Activated CD4-positive, alpha-beta T cell treated with anti-CD3 and anti-CD28 coated beads for 36 hours (primary cell): ENCODE data around the gene SAV1. TPM values are rescaled to one million over a fixed set of nuclear protein-coding genes. Genes with fewer than 3 reads are reported as not detected.
"Not testable (repeated sequence)": the region's sequence is repeated elsewhere in the genome, so short reads cannot be mapped to it uniquely, and the experiment has no call there.

ENCODE experiments used
- ATAC-seq: fragments of 200-7000 bp; cut with Tn5 transposase; one replicate; pipeline ENCODE4 v1.10.0; 2021; ENCODE audit warnings: mild to moderate bottlenecking, moderate library complexity
- CTCF ChIA-PET: fragments of 350-600 bp; sonication (Branson Sonifier 250); formaldehyde crosslinking; loops from one replicate; lab custom pipeline; 2021; ENCODE audit warnings: antibody characterized with exemption; lab: Charles Lee
- POLR2A ChIA-PET: fragments of 350-600 bp; sonication (Branson Sonifier 250); formaldehyde crosslinking; loops from one replicate; lab custom pipeline; 2021; ENCODE audit warnings: antibody characterized with exemption, inconsistent platforms; lab: Charles Lee
- DNase-seq: peaks from one replicate; pipeline ENCODE4 v3.0.0-alpha.2; 2020
- H3K27ac Mint-ChIP-seq: one replicate; pipeline ENCODE4 v1.8.0; 2021; ENCODE audit warnings: mixed read lengths
- H3K27me3 Mint-ChIP-seq: one replicate; pipeline ENCODE4 v1.8.0; 2021; ENCODE audit warnings: mixed read lengths
- H3K36me3 Mint-ChIP-seq: one replicate; pipeline ENCODE4 v1.8.0; 2021; ENCODE audit warnings: low read depth, mixed read lengths
- H3K4me1 Mint-ChIP-seq: one replicate; pipeline ENCODE4 v1.8.0; 2021; ENCODE audit warnings: mixed read lengths
- H3K4me3 Mint-ChIP-seq: one replicate; pipeline ENCODE4 v1.8.0; 2021; ENCODE audit warnings: mild to moderate bottlenecking, moderate library complexity, mixed read lengths
- H3K9me3 Mint-ChIP-seq: one replicate; pipeline ENCODE4 v1.8.0; 2021; ENCODE audit warnings: low read depth, mixed read lengths
- intact Hi-C, 2 experiments: fragments of 100-400 bp; cut with DNase I in 1 of 2; cut with micrococcal nuclease in 1 of 2; formaldehyde crosslinking; loops; one replicate each; pipeline versions ENCODE4 v1.14.2 to v1.15.1; 2022 to 2024; cut with DNase I, micrococcal nuclease
- total RNA-seq, 2 experiments: library from RNA; stranded (reverse); gene quantifications; one replicate each; pipeline ENCODE4 v1.2.3, GENCODE V29; 2021

The SAV1 gene
- total RNA-seq, 2 experiments from 2014 or later, result 13.6 TPM

DNA sequence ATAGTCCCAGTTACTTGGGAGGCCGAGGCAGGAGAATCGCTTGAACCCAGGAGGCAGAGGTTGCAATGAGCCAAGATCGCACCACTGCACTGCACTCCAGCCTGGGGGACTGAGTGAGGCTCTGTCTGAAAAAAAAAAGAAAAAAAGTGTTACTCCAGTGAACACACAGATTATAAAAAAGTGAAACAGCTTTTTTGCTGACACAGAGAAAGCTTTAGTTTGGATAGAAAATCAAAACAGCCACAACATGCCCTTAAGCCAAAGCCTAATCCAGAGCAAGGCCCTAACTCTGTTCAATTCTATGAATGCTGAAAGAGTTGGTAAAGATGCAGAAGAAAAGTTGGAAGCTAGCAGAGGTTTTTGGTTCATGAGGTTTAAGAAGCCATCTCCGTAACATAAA lies 43.2 kb downstream of the SAV1 start:
- H3K9me3 Mint-ChIP-seq, DNase-seq, H3K4me3 Mint-ChIP-seq, H3K27me3 Mint-ChIP-seq, intact Hi-C loops, H3K4me1 Mint-ChIP-seq, H3K36me3 Mint-ChIP-seq, H3K27ac Mint-ChIP-seq, ATAC-seq: not testable (repeated sequence)
- CTCF ChIA-PET, result interaction anchor here (0.6 kb wide), 1 partner anchor 437 kb away, joined by 5 read pairs; no protein-coding TSS in a partner anchor
- POLR2A ChIA-PET, result interaction anchor here (0.7 kb wide), 1 partner anchor 991 kb away, joined by 10 read pairs; no protein-coding TSS in a partner anchor

- CTCF ChIA-PET, result no interaction called here
- ATAC-seq, result no peak
- Mint-ChIP-seq H3K4me3 (no peak overlapping the region), H3K4me1 (no peaks in the 10 kb centered on the region), H3K27me3 (no peaks in the 10 kb centered on the region), H3K36me3 (no peaks in the 10 kb centered on the region), H3K27ac (no peak overlapping the region), H3K9me3 (no peaks in the 10 kb centered on the region)
- POLR2A ChIA-PET, result no interaction called here
- no peak for DNase-seq
- intact Hi-C loops, result no loop called here
Measured at GRCh38 chr14:50624447-50624846, 43.7 kb downstream of the SAV1 start.

GRCh38 chr14:50622978-50623377 lies 45.1 kb downstream of the SAV1 start:
- Mint-ChIP-seq H3K27ac (no peak overlapping the region), H3K9me3 (no peaks in the 10 kb centered on the region), H3K4me3 (no peak overlapping the region), H3K4me1 (no peaks in the 10 kb centered on the region), H3K27me3 (no peaks in the 10 kb centered on the region), H3K36me3 (no peaks in the 10 kb centered on the region)
- intact Hi-C loops, result no loop called here
- DNase-seq (no peak), ATAC-seq (no peak)
- ChIA-PET POLR2A (interaction anchor here (0.6 kb wide), 1 partner anchor 30 kb away, joined by 3 read pairs; no protein-coding TSS in a partner anchor), CTCF (no interaction called here)

DNA sequence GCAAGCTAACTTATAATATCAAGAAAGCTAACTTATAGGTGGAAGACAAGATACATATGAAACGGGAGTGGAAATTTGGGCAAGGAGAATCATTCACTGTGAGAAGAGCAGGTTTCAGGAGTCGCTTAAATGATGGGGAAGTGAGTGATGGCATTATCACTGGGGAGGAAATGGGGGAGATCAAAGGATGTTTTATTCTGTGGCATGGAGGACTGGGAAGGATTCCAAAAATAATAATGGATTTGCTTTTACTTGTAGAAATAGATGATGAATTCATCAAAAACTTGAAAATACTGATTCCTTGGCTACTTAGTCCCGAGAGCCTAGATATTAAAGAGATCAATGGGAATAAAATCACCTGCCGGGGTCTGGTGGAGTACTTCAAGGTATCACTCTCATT lies 47.8 kb downstream of the SAV1 start:
- ChIA-PET CTCF (interaction anchor here (0.7 to 2.7 kb wide), 8 partner anchors 12 to 240 kb away, joined by 3 to 23 read pairs (median 4); no protein-coding TSS in a partner anchor), POLR2A (no interaction called here)
- H3K27me3 Mint-ChIP-seq, result no peaks in the 10 kb centered on the region
- H3K9me3 Mint-ChIP-seq, result no peaks in the 10 kb centered on the region
- H3K27ac Mint-ChIP-seq, result no peak overlapping the region
- DNase-seq (no peak), ATAC-seq (no peak)
- H3K4me3 Mint-ChIP-seq, result no peak overlapping the region
- H3K4me1 Mint-ChIP-seq, result no peaks in the 10 kb centered on the region
- H3K36me3 Mint-ChIP-seq, result no peaks in the 10 kb centered on the region
- intact Hi-C loops, result no loop called here

DNA sequence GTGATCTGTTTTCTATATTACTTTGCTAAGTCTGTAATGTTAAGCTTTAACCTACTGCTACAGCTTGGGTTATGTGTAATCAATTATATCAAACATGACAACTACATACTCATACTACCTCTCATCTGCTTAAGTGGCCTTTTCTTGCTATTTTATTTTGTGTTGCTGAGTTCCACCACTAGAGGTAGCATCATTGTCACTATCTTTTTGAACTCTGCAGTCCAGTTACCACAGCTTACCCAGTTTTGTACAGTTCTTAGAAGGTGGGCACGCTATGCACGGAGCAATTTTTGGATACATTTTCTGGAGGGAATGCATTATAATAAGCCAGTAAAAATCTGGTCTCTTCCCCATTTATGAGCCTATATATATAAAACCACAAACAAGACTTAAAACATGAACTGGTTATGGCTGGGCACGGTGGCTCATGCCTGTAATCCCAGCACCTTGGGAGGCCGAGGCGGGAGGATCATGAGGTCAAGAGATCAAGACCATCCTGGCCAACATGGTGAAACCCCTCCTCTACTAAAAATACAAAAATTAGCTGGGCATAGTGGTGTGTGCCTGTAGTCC lies 48.5 kb downstream of the SAV1 start:
- DNase-seq (no peak), ATAC-seq (peak; percentile 66)
- Mint-ChIP-seq H3K36me3 (no peaks in the 10 kb centered on the region), H3K27ac (no peak overlapping the region), H3K9me3 (no peaks in the 10 kb centered on the region), H3K27me3 (no peaks in the 10 kb centered on the region), H3K4me3 (no peak overlapping the region), H3K4me1 (no peaks in the 10 kb centered on the region)
- ChIA-PET CTCF (interaction anchor here (0.5 to 2.7 kb wide), 11 partner anchors 12 to 736 kb away, joined by 3 to 23 read pairs (median 4); partner anchors contain the start of gene SAV1), POLR2A (no interaction called here)
- intact Hi-C loops, result loop anchor here (1.0 to 5.0 kb wide), 3 partner anchors 159 to 243 kb away; no protein-coding TSS in a partner anchor

DNA sequence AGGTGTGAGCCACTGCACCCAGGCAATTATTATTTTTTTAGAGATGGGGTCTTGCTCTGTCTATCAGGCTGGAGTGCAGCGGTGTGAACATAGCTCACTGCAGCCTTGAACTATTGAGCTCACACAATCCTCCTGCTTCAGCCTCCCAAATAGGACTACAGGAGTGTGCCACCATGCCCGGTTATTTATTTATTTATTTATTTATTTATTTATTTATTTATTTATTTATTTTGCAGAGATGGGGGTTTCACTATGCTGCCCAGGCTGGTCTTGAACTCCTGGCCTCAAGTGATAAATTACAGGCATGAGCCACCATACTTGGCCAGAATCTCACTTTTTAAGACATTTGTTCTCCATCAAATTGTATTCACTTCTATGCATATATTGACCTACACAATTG lies 51.8 kb downstream of the SAV1 start:
- ChIA-PET CTCF (interaction anchor here (0.5 to 2.4 kb wide), 6 partner anchors 10 to 736 kb away, joined by 3 to 9 read pairs (median 3); no protein-coding TSS in a partner anchor), POLR2A (no interaction called here)
- ATAC-seq, result no peak
- H3K9me3 Mint-ChIP-seq, result no peaks in the 10 kb centered on the region
- no peak for DNase-seq
- intact Hi-C loops, result loop anchor here in 1 of 2 experiments (5.0 kb wide), 1 partner anchor 246 kb away; no protein-coding TSS in a partner anchor
- no peaks in the 10 kb centered on the region for H3K36me3 Mint-ChIP-seq
- H3K4me1 Mint-ChIP-seq, result no peaks in the 10 kb centered on the region
- H3K27ac Mint-ChIP-seq, result no peak overlapping the region
- H3K27me3 Mint-ChIP-seq, result no peaks in the 10 kb centered on the region
- no peak overlapping the region for H3K4me3 Mint-ChIP-seq

DNA sequence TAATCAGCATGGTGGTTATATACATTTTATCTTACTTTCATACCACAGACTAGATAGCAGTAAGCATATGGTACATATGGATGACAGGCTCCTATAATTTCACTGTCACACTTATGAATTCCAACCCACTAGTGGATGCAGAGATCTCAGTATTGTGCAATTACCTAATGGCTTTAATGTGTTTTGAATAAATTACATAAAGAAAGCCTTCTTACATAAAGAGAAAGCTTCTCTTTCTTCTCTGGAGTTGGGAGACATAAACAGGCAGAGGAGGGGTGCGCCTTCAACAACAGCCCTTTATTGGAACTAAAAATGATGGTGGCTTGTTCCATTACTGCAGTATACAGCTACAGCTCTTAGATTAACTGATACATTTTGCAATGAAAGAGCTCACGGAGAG lies 52.6 kb downstream of the SAV1 start:
- DNase-seq, result no peak
- H3K27ac Mint-ChIP-seq, result no peak overlapping the region
- H3K4me3 Mint-ChIP-seq, result no peak overlapping the region
- no peaks in the 10 kb centered on the region for H3K4me1 Mint-ChIP-seq
- POLR2A ChIA-PET, result no interaction called here
- H3K9me3 Mint-ChIP-seq, result no peaks in the 10 kb centered on the region
- no peaks in the 10 kb centered on the region for H3K36me3 Mint-ChIP-seq
- CTCF ChIA-PET, result interaction anchor here (0.6 to 2.4 kb wide), 3 partner anchors 10 to 71 kb away, joined by 3 to 9 read pairs (median 3); no protein-coding TSS in a partner anchor
- intact Hi-C loops, result loop anchor here in 1 of 2 experiments (5.0 kb wide), 1 partner anchor 247 kb away; no protein-coding TSS in a partner anchor
- ATAC-seq, result no peak
- no peaks in the 10 kb centered on the region for H3K27me3 Mint-ChIP-seq

DNA sequence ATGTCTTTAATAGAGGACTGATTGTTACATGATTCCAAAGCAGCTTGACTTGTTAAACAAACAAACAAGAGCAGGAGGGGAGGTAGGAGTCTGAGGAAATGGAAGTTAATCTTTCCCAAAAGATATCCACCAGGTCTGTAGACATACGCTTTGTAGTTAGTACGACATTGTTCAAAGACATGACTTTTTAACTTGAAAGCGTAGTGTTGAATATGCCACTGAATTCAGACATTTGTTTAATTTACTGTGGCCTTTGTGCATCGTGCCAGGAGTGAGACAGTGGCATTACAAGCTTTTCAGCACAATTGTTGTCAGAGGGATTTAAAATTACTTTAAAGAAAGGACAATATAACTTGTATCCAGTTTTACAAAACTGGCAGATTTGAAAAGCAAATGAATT lies 53.0 kb downstream of the SAV1 start:
- no peaks in the 10 kb centered on the region for H3K4me1 Mint-ChIP-seq
- intact Hi-C loops, result loop anchor here in 1 of 2 experiments (5.0 kb wide), 1 partner anchor 247 kb away; no protein-coding TSS in a partner anchor
- no peaks in the 10 kb centered on the region for H3K27me3 Mint-ChIP-seq
- H3K36me3 Mint-ChIP-seq, result no peaks in the 10 kb centered on the region
- ChIA-PET POLR2A (no interaction called here), CTCF (no interaction called here)
- ATAC-seq (no peak), DNase-seq (no peak)
- no peak overlapping the region for H3K4me3 Mint-ChIP-seq
- H3K27ac Mint-ChIP-seq, result no peak overlapping the region
- H3K9me3 Mint-ChIP-seq, result no peaks in the 10 kb centered on the region

DNA sequence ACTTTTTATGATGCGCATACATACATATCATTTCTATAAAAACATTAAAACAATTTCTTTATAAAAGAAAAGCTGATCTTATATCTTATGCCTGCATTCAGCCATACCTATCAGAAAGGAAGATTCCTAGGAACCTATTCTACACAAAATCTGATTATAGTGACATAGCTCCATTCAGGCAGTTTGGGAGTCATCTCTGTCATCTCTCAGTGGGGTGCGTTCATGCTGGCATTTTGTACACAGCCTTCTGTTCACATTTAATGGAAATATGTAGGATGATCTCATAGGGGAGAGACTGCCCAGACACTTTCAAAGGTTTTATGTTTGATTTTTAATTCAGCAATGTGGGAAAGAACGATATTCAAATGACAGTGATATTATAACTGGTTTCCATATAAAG lies 55.3 kb downstream of the SAV1 start:
- no peak for ATAC-seq
- no peak overlapping the region for H3K27ac Mint-ChIP-seq
- CTCF ChIA-PET, result interaction anchor here (1.2 kb wide), 1 partner anchor 164 kb away, joined by 4 read pairs; no protein-coding TSS in a partner anchor
- intact Hi-C loops, result loop anchor here in 1 of 2 experiments (1.0 kb wide), 1 partner anchor 41 kb away; no protein-coding TSS in a partner anchor
- H3K4me3 Mint-ChIP-seq, result no peak overlapping the region
- H3K9me3 Mint-ChIP-seq, result no peaks in the 10 kb centered on the region
- no peaks in the 10 kb centered on the region for H3K4me1 Mint-ChIP-seq
- DNase-seq, result no peak
- H3K27me3 Mint-ChIP-seq, result no peaks in the 10 kb centered on the region
- no peaks in the 10 kb centered on the region for H3K36me3 Mint-ChIP-seq
- POLR2A ChIA-PET, result no interaction called here

DNA sequence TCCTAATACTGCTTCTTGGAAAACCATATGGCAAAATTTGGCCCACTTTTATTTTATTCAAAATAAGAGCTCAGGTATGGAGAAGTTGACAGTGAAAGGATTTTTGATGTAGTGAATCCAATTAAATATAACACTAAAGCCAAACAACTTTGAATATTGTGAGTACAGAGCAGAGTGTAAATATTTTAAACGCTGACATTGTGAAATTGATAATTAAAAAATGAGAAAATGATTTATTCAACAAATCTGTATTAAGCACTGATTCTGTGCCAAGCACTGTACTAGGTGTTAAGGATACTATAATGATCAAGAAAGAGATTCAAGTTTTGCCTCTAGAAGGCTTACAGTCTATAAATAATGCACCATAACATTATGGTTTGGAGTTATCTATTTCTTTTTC lies 57.6 kb downstream of the SAV1 start:
- H3K27me3 Mint-ChIP-seq, result no peaks in the 10 kb centered on the region
- ChIA-PET CTCF (no interaction called here), POLR2A (no interaction called here)
- peaks cover 4% of the 10 kb centered on the region for H3K4me1 Mint-ChIP-seq
- no peaks in the 10 kb centered on the region for H3K9me3 Mint-ChIP-seq
- no peak for DNase-seq
- no peak overlapping the region for H3K27ac Mint-ChIP-seq
- H3K36me3 Mint-ChIP-seq, result no peaks in the 10 kb centered on the region
- no peak overlapping the region for H3K4me3 Mint-ChIP-seq
- intact Hi-C loops, result no loop called here
- no peak for ATAC-seq

DNA sequence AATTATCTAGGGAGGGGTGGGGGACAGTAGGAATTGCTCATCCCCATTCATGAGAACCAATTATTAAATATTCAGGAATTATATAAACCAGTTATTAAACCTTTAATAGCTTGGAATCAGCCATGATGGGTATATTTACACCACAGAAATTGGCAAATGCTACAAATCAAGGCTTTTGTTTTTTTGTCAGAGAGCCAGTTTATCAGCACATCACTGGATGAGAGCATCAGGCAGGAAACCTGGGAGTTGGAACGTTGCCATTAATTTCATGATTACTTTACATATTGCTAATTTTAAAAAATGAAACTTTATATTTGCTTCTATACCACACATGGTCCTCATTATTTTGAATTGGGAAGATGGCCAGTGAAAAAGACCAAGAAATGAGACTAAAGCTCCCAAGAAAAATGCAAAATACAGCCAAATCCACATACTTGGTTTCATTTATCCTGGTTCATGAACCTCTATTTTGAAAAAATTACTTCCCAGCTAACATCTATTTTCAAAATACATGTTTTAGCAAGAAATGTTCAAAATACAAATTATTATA lies 59.7 kb downstream of the SAV1 start:
- intact Hi-C loops, result no loop called here
- H3K36me3 Mint-ChIP-seq, result no peaks in the 10 kb centered on the region
- no peak overlapping the region for H3K4me3 Mint-ChIP-seq
- peaks cover 4% of the 10 kb centered on the region for H3K4me1 Mint-ChIP-seq
- no peaks in the 10 kb centered on the region for H3K9me3 Mint-ChIP-seq
- no peak for ATAC-seq
- CTCF ChIA-PET, result interaction anchor here (1.2 to 3.6 kb wide), 4 partner anchors 11 to 168 kb away, joined by 3 to 16 read pairs (median 6); no protein-coding TSS in a partner anchor
- H3K27me3 Mint-ChIP-seq, result no peaks in the 10 kb centered on the region
- POLR2A ChIA-PET, result interaction anchor here (1.2 kb wide), 1 partner anchor 155 kb away, joined by 10 read pairs; no protein-coding TSS in a partner anchor
- H3K27ac Mint-ChIP-seq, result no peak overlapping the region
- no peak for DNase-seq
